Activated naive CD4-positive, alpha-beta T cell treated with anti-CD3 and anti-CD28 coated beads, Interleukin-2, amount 10 ng/mL, durations not matched to agents 7 days and 5 days (primary cell): ENCODE results near the gene AKT1.

Experiments
- CTCF ChIA-PET: fragments of 350-600 bp; sonication (Branson Sonifier 250); formaldehyde crosslinking; loops from one replicate; lab custom pipeline; 2021; ENCODE audit warnings: antibody characterized with exemption; lab: Charles Lee
- DNase-seq: peaks from one replicate; pipeline ENCODE4 v3.0.0-alpha.2; 2020
- H3K27ac Mint-ChIP-seq: one replicate; pipeline ENCODE4 v1.8.0; 2021; ENCODE audit warnings: mild to moderate bottlenecking, moderate library complexity, mixed read lengths
- H3K27me3 Mint-ChIP-seq: one replicate; pipeline ENCODE4 v1.8.0; 2021; ENCODE audit warnings: mild to moderate bottlenecking, mixed read lengths
- H3K36me3 Mint-ChIP-seq: one replicate; pipeline ENCODE4 v1.8.0; 2021; ENCODE audit warnings: mixed read lengths
- H3K4me1 Mint-ChIP-seq: one replicate; pipeline ENCODE4 v1.8.0; 2021; ENCODE audit warnings: mixed read lengths
- H3K4me3 Mint-ChIP-seq: one replicate; pipeline ENCODE4 v1.8.0; 2021; ENCODE audit warnings: mild to moderate bottlenecking, moderate library complexity, mixed read lengths
- H3K9me3 Mint-ChIP-seq: one replicate; pipeline ENCODE4 v1.8.0; 2021; ENCODE audit warnings: mixed read lengths

AKT1 gene

GRCh38 chr14:104782086-104782807 is 13.3 kb downstream of the AKT1 start:
- Mint-ChIP-seq H3K4me3 (no peak overlapping the region), H3K27me3 (no peaks in the 10 kb centered on the region), H3K9me3 (no peaks in the 10 kb centered on the region), H3K36me3 (peaks cover under 1% of the 10 kb centered on the region), H3K27ac (no peak overlapping the region), H3K4me1 (peaks cover 10% of the 10 kb centered on the region)
- CTCF ChIA-PET = no interaction called here
- DNase-seq = no peak

- no peak for DNase-seq
- CTCF ChIA-PET = interaction anchor here (0.9 to 1.2 kb wide), 2 partner anchors 10 to 13 kb away, joined by 3 to 4 read pairs; no protein-coding TSS in a partner anchor
- no peak overlapping the region for H3K4me3 Mint-ChIP-seq
- peaks cover 6% of the 10 kb centered on the region for H3K36me3 Mint-ChIP-seq
- no peaks in the 10 kb centered on the region for H3K27me3 Mint-ChIP-seq
- no peak overlapping the region for H3K27ac Mint-ChIP-seq
- no peaks in the 10 kb centered on the region for H3K9me3 Mint-ChIP-seq
- H3K4me1 Mint-ChIP-seq = peaks cover 4% of the 10 kb centered on the region
These were observed 14.1 kb downstream of the AKT1 start for GRCh38 chr14:104781271-104782077.

- Mint-ChIP-seq H3K9me3 (no peaks in the 10 kb centered on the region), H3K27ac (no peak overlapping the region), H3K27me3 (no peaks in the 10 kb centered on the region), H3K36me3 (peaks cover 8% of the 10 kb centered on the region), H3K4me1 (no peaks in the 10 kb centered on the region), H3K4me3 (no peak overlapping the region)
- CTCF ChIA-PET = interaction anchor here (1.0 to 1.2 kb wide), 2 partner anchors 9 to 12 kb away, joined by 3 read pairs; no protein-coding TSS in a partner anchor
- no peak for DNase-seq
These were observed 15.0 kb downstream of the AKT1 start for GRCh38 chr14:104780513-104781030.

GRCh38 chr14:104779776-104780512 is 15.6 kb downstream of the AKT1 start:
- Mint-ChIP-seq H3K9me3 (no peaks in the 10 kb centered on the region), H3K27ac (no peak overlapping the region), H3K27me3 (no peaks in the 10 kb centered on the region)

GRCh38 chr14:104778694-104779331 is 16.7 kb downstream of the AKT1 start:
- Mint-ChIP-seq H3K27ac (no peak overlapping the region), H3K27me3 (no peaks in the 10 kb centered on the region), H3K36me3 (peaks cover 11% of the 10 kb centered on the region), H3K4me1 (no peaks in the 10 kb centered on the region), H3K9me3 (no peaks in the 10 kb centered on the region), H3K4me3 (no peak overlapping the region)
- DNase-seq = no peak
- CTCF ChIA-PET = interaction anchor here (0.9 to 1.3 kb wide), 2 partner anchors 11 to 12 kb away, joined by 3 read pairs; no protein-coding TSS in a partner anchor

More at GRCh38 chr14:104779776-104780512, 15.6 kb downstream of the AKT1 start:
- no peak for DNase-seq
- no peak overlapping the region for H3K4me3 Mint-ChIP-seq
- peaks cover 10% of the 10 kb centered on the region for H3K36me3 Mint-ChIP-seq
- H3K4me1 Mint-ChIP-seq = no peaks in the 10 kb centered on the region
- CTCF ChIA-PET = interaction anchor here (1.0 to 1.3 kb wide), 2 partner anchors 11 kb away, joined by 3 read pairs; no protein-coding TSS in a partner anchor

- H3K4me1 Mint-ChIP-seq = no peaks in the 10 kb centered on the region
These were observed 17.7 kb downstream of the AKT1 start for GRCh38 chr14:104777808-104778249.

GRCh38 chr14:104776961-104777807 is 18.4 kb downstream of the AKT1 start:
- Mint-ChIP-seq H3K4me3 (no peak overlapping the region), H3K4me1 (no peaks in the 10 kb centered on the region), H3K27me3 (no peaks in the 10 kb centered on the region), H3K27ac (no peak overlapping the region), H3K36me3 (peaks cover 22% of the 10 kb centered on the region), H3K9me3 (no peaks in the 10 kb centered on the region)
- no peak for DNase-seq
- CTCF ChIA-PET = no interaction called here

More at GRCh38 chr14:104777808-104778249, 17.7 kb downstream of the AKT1 start:
- CTCF ChIA-PET = no interaction called here
- Mint-ChIP-seq H3K36me3 (peaks cover 15% of the 10 kb centered on the region), H3K4me3 (no peak overlapping the region), H3K27me3 (no peaks in the 10 kb centered on the region), H3K9me3 (no peaks in the 10 kb centered on the region), H3K27ac (peak overlapping the region; percentile 58)
- no peak for DNase-seq

GRCh38 chr14:104776481-104776880 is 19.1 kb downstream of the AKT1 start:
- CTCF ChIA-PET = no interaction called here
- Mint-ChIP-seq H3K9me3 (no peaks in the 10 kb centered on the region), H3K4me1 (no peaks in the 10 kb centered on the region), H3K36me3 (peaks cover 29% of the 10 kb centered on the region), H3K27me3 (no peaks in the 10 kb centered on the region), H3K27ac (no peak overlapping the region), H3K4me3 (no peak overlapping the region)
- DNase-seq = no peak

GRCh38 chr14:104775073-104775489 is 20.5 kb downstream of the AKT1 start:
- no peak overlapping the region for H3K27ac Mint-ChIP-seq
- H3K4me1 Mint-ChIP-seq = no peaks in the 10 kb centered on the region
- peaks cover 41% of the 10 kb centered on the region for H3K36me3 Mint-ChIP-seq
- CTCF ChIA-PET = interaction anchor here (1.0 kb wide), 1 partner anchor 9 kb away, joined by 4 read pairs; no protein-coding TSS in a partner anchor
- no peak overlapping the region for H3K4me3 Mint-ChIP-seq
- DNase-seq = no peak
- peaks cover 2% of the 10 kb centered on the region for H3K9me3 Mint-ChIP-seq
- no peaks in the 10 kb centered on the region for H3K27me3 Mint-ChIP-seq

GRCh38 chr14:104774453-104775072 is 21.0 kb downstream of the AKT1 start:
- Mint-ChIP-seq H3K27me3 (no peaks in the 10 kb centered on the region), H3K4me1 (peaks cover 1% of the 10 kb centered on the region), H3K4me3 (no peak overlapping the region), H3K9me3 (peaks cover 2% of the 10 kb centered on the region), H3K27ac (no peak overlapping the region), H3K36me3 (peaks cover 46% of the 10 kb centered on the region)
- CTCF ChIA-PET = no interaction called here
- no peak for DNase-seq

- Mint-ChIP-seq H3K4me3 (no peak overlapping the region), H3K9me3 (peaks cover 2% of the 10 kb centered on the region), H3K36me3 (peaks cover 46% of the 10 kb centered on the region), H3K4me1 (peaks cover 4% of the 10 kb centered on the region), H3K27me3 (no peaks in the 10 kb centered on the region), H3K27ac (no peak overlapping the region)
- DNase-seq = no peak
- CTCF ChIA-PET = interaction anchor here (1.5 kb wide), 1 partner anchor 52 kb away, joined by 4 read pairs; no protein-coding TSS in a partner anchor
These were observed 21.8 kb downstream of the AKT1 start for GRCh38 chr14:104773505-104774452.
